ENCODE results near the gene EPB41L2.

The EPB41L2 gene

GRCh38 chr6:130896249-130896648 lies 166.8 kb downstream of the EPB41L2 start:
- no peak for DNase-seq

DNA sequence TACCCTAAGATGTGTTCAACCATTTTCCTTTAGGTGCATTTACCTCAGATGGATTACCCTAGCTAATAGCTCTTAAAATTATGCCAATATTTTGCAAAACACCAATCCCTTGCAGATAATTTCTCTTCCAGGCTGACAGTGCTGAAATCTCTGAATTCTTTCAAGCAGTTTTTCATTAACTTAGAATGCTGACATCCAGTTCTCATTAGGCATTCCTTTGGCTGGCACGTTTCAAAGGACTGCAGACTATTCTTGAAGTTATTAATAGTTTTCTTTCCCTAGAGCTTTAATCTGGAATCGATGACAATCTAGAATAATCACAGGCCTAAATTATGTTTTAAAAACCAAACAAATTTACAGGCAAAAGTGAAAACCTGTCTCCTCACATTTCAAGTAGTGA lies 167.5 kb downstream of the EPB41L2 start:
- no peak for DNase-seq

DNA sequence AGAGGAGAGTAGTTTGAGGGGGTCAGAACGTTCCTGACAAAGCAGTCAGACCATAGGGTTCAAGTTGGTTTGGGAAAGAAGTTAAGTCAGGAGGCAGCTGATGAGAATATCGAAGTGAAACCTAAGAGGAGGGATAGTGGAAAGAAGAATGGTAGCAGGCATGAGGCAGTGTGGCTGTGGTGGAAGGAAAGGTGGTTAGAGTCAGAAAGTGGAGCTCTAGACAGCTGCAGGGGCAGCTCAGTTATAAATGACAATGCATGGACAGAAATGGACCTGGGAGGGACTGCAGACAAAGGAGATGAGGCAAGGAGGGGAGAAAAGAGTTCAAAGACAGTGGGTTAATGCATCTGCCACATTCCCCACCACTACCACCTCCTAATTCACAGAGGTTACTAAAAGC lies 169.3 kb downstream of the EPB41L2 start:
- no peak for DNase-seq

GRCh38 chr6:130893277-130893676 lies 169.8 kb downstream of the EPB41L2 start:
- no peak for DNase-seq

DNA sequence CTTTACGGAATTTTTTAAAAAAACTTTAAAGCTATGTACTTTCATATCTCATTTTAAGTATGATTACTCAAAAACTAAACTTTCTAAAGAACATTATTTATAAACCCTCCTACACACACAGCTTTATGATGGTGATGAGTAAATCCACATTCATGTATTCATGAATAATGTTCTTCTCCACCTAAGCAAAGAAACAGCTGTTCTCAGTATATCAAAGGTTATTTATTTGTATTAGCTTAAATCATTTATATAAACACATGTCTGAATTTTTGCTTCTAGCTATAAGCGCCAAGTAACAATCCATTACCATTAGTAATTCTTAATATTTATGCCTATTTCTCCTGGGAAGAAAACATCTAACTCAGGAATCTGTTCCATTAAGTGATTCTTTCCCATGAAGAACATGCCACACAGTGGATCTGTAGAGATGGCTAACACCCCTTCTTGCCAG lies 172.5 kb downstream of the EPB41L2 start:
- no peak for DNase-seq

GRCh38 chr6:130889423-130889822 lies 173.6 kb downstream of the EPB41L2 start:
- no peak for DNase-seq

DNA sequence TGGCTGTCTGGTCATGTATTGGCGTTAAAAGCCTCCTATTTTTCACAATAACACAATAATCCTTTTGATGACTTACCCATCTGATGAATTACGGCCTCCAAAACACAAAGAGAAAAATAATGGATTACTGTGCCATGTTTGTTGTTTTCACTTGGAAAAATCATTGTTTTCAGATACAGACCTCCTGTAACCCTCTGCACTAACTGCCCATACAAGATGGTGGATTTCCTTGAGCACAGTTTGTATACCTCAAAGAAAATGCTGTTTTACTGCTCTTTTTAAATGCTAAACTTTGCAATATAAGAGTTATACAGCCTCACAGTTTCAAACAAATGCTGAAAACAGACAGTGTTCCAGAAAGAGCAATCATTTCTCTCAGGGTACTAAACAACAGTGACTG lies 174.8 kb downstream of the EPB41L2 start:
- no peak for DNase-seq

DNA sequence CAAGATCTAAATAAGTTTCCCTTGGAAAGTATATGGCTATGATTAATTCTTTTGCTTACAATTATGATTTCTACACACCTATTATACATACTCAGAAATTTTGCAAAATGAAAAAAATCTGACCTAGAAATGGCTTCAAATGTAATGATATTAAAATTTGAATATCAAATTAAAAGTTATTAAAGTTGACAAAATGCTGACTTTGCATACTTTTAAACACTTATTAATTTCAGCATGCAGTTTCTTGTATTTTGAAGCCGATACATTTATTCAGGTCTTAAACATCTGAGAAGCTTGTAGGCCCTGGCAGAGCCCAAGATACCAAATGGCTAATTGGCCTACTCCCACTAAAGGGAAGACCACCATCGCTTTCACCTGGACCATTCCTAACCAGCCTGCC lies 176.1 kb downstream of the EPB41L2 start:
- no peak for DNase-seq

GRCh38 chr6:130885392-130886192 lies 177.5 kb downstream of the EPB41L2 start:
- DNase-seq, result peak; percentile 63 to 93 (median 67)

GRCh38 chr6:130882370-130882769 lies 180.7 kb downstream of the EPB41L2 start:
- no peak for DNase-seq

- DNase-seq, result no peak
These were observed 183.2 kb downstream of the EPB41L2 start for GRCh38 chr6:130879826-130880225.

DNA sequence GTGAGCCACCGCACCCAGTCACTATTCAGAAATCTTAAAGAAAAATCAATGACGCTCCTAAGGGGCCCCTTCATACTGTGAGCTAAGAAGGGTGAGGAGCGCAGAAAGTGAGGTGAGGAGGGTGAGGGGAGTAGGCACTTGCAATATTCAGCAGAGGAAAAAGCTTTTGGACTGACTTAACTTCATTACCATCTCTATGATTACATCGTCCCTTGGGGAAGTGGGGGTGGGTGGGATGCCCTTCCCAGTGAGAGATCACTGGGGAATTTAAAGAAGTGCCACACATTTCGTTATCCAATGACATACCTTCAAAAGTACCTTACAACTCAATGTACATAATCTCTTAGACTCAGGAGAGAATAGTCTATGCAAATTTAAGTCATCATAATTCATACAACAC lies 189.3 kb downstream of the EPB41L2 start:
- DNase-seq, result no peak

GRCh38 chr6:130872250-130873095 lies 190.6 kb downstream of the EPB41L2 start:
- DNase-seq, result peak; percentile 2 to 74 (median 28)

- no peak for DNase-seq
These were observed 192.7 kb downstream of the EPB41L2 start for GRCh38 chr6:130870179-130870880.

- no peak for DNase-seq
These were observed 193.4 kb downstream of the EPB41L2 start for GRCh38 chr6:130869681-130870080.

DNA sequence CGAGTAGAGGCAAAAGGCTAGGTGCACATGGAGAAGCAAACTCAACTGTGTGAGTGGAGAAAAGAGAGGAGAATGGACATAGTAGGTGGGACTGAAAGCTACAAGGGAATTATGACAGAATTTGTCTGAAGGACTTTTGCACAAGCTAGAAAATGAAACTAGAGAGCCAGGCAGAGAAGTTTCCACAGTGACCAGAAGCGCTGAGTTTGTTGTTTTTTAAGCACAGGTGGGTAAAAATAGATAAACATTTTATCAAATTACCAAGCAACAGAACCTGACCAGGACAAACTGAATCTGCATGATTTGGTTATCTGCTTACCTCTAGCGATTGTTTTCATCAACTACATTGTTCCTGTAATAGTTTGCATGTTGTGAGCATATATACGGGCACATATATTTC lies 197.3 kb downstream of the EPB41L2 start:
- DNase-seq, result no peak

DNA sequence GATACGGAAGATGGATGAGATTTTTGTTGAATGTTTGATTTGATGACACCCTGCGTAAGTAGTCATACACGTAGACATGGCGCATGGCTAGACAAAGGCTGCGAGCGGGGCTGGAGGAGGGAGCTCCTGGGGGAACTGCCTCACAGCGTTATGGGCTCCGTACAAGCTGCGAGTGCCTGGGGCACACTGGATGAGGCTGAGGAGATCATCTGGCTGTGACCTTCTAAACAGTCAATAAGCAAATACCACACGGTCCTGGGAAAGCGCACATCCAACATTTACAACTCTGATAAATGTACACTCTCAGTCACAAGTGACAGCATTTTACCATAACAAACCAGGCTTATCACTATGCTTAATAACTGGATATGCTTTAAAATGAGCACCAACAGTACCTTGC lies 198.7 kb downstream of the EPB41L2 start:
- DNase-seq, result no peak

- DNase-seq, result peak in 1 of 3 experiments; percentile 24
These were observed 199.4 kb downstream of the EPB41L2 start for GRCh38 chr6:130863415-130864230.

DNA sequence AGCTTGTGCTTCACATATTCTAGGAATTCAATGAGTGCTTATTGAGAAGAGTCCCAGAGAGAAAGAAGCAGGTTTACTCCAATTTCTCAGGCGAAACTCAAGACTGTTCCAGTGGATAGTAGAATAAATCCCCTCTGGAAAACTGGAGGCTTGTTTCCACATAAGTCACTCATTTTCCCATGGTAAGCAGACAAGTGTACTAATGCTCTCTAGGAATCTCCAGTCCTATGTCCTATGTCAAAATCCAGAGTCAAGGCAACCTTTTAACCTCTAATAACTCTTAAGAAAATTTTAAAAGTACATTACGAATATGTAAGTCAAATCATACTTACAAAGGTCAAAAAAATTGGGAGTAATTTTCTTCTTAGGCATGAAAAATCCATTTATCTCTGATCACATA lies 200.7 kb downstream of the EPB41L2 start:
- DNase-seq, result no peak

GRCh38 chr6:130859161-130859867 lies 203.7 kb downstream of the EPB41L2 start:
- no peak for DNase-seq

GRCh38 chr6:130858498-130859160 lies 204.4 kb downstream of the EPB41L2 start:
- DNase-seq, result no peak
